HepG2 (cell line): ENCODE measurements around the gene RASA1. TPM values are rescaled to one million over a fixed set of nuclear protein-coding genes. Genes with fewer than 3 reads are reported as not detected.

Experiments
- BRD4 ChIP-seq: sonication (generic); formaldehyde crosslinking; IDR thresholded peaks from 2 replicates; pipeline ENCODE4 v1.4.0; 2020; ENCODE audit warnings: missing genetic modification reagents
- FOSL2 ChIP-seq: sonication (generic); formaldehyde crosslinking; IDR thresholded peaks from 2 replicates; pipeline ENCODE4 v1.4.0; 2020; ENCODE audit warnings: missing genetic modification reagents
- HDAC6 ChIP-seq: fragments of 200-600 bp; sonication (generic); IDR thresholded peaks from 2 replicates; pipeline ENCODE4 v1.7.0; 2017; ENCODE audit warnings: mild to moderate bottlenecking, antibody characterized with exemption, low read length, low read depth
- HNRNPL ChIP-seq: fragments of 200-400 bp; formaldehyde crosslinking; IDR thresholded peaks from 2 replicates; pipeline ENCODE4 v1.6.1; 2017; ENCODE audit warnings: mild to moderate bottlenecking, low read depth, low read length
- MBD4 ChIP-seq: IDR thresholded peaks from 2 replicates; pipeline ENCODE4 v1.6.1; 2012; ENCODE audit warnings: low read length, inconsistent platforms, borderline replicate concordance
- PBX2 ChIP-seq: IDR thresholded peaks from 2 replicates; pipeline ENCODE4 v1.6.1; 2016; ENCODE audit warnings: control low read depth
- SETDB1 ChIP-seq: sonication (generic); formaldehyde crosslinking; IDR thresholded peaks from 2 replicates; pipeline ENCODE4 v1.5.1; 2020; ENCODE audit warnings: missing genetic modification reagents, mild to moderate bottlenecking, borderline replicate concordance
- TAF15 ChIP-seq: fragments of 200-400 bp; formaldehyde crosslinking; IDR thresholded peaks from one replicate; pipeline ENCODE4 v1.6.1; 2018; ENCODE audit warnings: mild to moderate bottlenecking, low read depth, low read length; ENCODE audit not compliant: poor library complexity, severe bottlenecking
- ZBTB39 ChIP-seq: sonication (generic); formaldehyde crosslinking; IDR thresholded peaks from 2 replicates; pipeline ENCODE4 v1.5.0; 2020; ENCODE audit warnings: missing genetic modification reagents
- ZNF17 ChIP-seq: sonication (generic); formaldehyde crosslinking; IDR thresholded peaks from 2 replicates; pipeline ENCODE4 v1.5.0; 2020; ENCODE audit warnings: mild to moderate bottlenecking, missing genetic modification reagents
- ZNF441 ChIP-seq: sonication (generic); formaldehyde crosslinking; IDR thresholded peaks from 2 replicates; pipeline ENCODE4 v1.7.0; 2021; ENCODE audit warnings: missing genetic modification reagents, borderline replicate concordance
- ZNF572 ChIP-seq: sonication (generic); formaldehyde crosslinking; IDR thresholded peaks from 2 replicates; pipeline ENCODE4 v1.5.1; 2020; ENCODE audit warnings: mild to moderate bottlenecking, missing genetic modification reagents
- ZNF766 ChIP-seq: sonication (generic); formaldehyde crosslinking; IDR thresholded peaks from 2 replicates; pipeline ENCODE4 v1.5.0; 2020; ENCODE audit warnings: missing genetic modification reagents, borderline replicate concordance
- polyA plus RNA-seq, 8 experiments: library from polyadenylated mRNA; depleted of rRNA in 3 of 8; stranded (reverse) in 7 of 8; unstranded in 1 of 8; fragments of >200 nt; fragmentation: Illumina TruSeq in 4 of 8; extraction: Trizol in 4 of 8; gene quantifications; 2 replicates each; pipeline versions ENCODE4 v1.2.1 to v1.2.3, GENCODE V29; 2011 to 2016; ENCODE audit warnings: low read depth in 4 of 8, missing spikeins in 1 of 8, mixed read lengths in 1 of 8; ENCODE audit not compliant: insufficient read depth in 1 of 8
- total RNA-seq, 5 experiments: library from RNA; depleted of rRNA; stranded (reverse); fragments of >200 nt; fragmentation: Illumina TruSeq; extraction: Trizol; gene quantifications; 2 replicates each; pipeline ENCODE4 v1.2.3, GENCODE V29; 2016; ENCODE audit warnings: low read depth in 1 of 5
- TF ChIP-seq, protein P1 (sequence below): sonication (generic); formaldehyde crosslinking; IDR thresholded peaks from 2 replicates; pipeline ENCODE4 v1.4.0; 2020; ENCODE audit warnings: mild to moderate bottlenecking, missing genetic modification reagents, borderline replicate concordance
- TF ChIP-seq, protein P2 (sequence below): sonication (generic); formaldehyde crosslinking; IDR thresholded peaks from 2 replicates; pipeline ENCODE4 v1.5.0; 2020; ENCODE audit warnings: mild to moderate bottlenecking, missing genetic modification reagents
- TF ChIP-seq, protein P3 (sequence below): sonication (generic); formaldehyde crosslinking; IDR thresholded peaks from 2 replicates; pipeline ENCODE4 v1.9.0; 2021; ENCODE audit warnings: missing genetic modification reagents, mild to moderate bottlenecking, borderline replicate concordance

The RASA1 gene
- total and polyA plus RNA-seq, 2 of the 13 experiments (the other 11 are each of a cell fraction or from before 2014, with no cell fraction given) = 19.5 to 20.5 TPM

- TF ChIP-seq HNRNPL = 0 out of 2 replicates have a peak, but pooled peaks have one; percentile 19
- no peak for TF ChIP-seq SETDB1 (CRISPR knock-in tag)
- TF ChIP-seq, protein P1, sequence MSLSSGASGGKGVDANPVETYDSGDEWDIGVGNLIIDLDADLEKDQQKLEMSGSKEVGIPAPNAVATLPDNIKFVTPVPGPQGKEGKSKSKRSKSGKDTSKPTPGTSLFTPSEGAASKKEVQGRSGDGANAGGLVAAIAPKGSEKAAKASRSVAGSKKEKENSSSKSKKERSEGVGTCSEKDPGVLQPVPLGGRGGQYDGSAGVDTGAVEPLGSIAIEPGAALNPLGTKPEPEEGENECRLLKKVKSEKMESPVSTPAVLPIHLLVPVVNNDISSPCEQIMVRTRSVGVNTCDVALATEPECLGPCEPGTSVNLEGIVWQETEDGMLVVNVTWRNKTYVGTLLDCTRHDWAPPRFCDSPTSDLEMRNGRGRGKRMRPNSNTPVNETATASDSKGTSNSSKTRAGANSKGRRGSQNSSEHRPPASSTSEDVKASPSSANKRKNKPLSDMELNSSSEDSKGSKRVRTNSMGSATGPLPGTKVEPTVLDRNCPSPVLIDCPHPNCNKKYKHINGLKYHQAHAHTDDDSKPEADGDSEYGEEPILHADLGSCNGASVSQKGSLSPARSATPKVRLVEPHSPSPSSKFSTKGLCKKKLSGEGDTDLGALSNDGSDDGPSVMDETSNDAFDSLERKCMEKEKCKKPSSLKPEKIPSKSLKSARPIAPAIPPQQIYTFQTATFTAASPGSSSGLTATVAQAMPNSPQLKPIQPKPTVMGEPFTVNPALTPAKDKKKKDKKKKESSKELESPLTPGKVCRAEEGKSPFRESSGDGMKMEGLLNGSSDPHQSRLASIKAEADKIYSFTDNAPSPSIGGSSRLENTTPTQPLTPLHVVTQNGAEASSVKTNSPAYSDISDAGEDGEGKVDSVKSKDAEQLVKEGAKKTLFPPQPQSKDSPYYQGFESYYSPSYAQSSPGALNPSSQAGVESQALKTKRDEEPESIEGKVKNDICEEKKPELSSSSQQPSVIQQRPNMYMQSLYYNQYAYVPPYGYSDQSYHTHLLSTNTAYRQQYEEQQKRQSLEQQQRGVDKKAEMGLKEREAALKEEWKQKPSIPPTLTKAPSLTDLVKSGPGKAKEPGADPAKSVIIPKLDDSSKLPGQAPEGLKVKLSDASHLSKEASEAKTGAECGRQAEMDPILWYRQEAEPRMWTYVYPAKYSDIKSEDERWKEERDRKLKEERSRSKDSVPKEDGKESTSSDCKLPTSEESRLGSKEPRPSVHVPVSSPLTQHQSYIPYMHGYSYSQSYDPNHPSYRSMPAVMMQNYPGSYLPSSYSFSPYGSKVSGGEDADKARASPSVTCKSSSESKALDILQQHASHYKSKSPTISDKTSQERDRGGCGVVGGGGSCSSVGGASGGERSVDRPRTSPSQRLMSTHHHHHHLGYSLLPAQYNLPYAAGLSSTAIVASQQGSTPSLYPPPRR = no peak
- peak; percentile 41; the same call in 1 of the 2 replicates for TF ChIP-seq ZNF441 (CRISPR knock-in tag)
- TF ChIP-seq FOSL2 (CRISPR knock-in tag) = no peak
- no peak for TF ChIP-seq MBD4
- TF ChIP-seq, protein P2, sequence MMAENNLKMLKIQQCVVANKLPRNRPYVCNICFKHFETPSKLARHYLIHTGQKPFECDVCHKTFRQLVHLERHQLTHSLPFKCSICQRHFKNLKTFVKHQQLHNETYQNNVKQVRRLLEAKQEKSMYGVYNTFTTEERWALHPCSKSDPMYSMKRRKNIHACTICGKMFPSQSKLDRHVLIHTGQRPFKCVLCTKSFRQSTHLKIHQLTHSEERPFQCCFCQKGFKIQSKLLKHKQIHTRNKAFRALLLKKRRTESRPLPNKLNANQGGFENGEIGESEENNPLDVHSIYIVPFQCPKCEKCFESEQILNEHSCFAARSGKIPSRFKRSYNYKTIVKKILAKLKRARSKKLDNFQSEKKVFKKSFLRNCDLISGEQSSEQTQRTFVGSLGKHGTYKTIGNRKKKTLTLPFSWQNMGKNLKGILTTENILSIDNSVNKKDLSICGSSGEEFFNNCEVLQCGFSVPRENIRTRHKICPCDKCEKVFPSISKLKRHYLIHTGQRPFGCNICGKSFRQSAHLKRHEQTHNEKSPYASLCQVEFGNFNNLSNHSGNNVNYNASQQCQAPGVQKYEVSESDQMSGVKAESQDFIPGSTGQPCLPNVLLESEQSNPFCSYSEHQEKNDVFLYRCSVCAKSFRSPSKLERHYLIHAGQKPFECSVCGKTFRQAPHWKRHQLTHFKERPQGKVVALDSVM (CRISPR knock-in tag) = no peak
- no peak for TF ChIP-seq ZNF766 (CRISPR knock-in tag)
- TF ChIP-seq PBX2 (CRISPR knock-in tag) = no peak
- TF ChIP-seq ZBTB39 (CRISPR knock-in tag) = no peak
- TF ChIP-seq, protein P3, sequence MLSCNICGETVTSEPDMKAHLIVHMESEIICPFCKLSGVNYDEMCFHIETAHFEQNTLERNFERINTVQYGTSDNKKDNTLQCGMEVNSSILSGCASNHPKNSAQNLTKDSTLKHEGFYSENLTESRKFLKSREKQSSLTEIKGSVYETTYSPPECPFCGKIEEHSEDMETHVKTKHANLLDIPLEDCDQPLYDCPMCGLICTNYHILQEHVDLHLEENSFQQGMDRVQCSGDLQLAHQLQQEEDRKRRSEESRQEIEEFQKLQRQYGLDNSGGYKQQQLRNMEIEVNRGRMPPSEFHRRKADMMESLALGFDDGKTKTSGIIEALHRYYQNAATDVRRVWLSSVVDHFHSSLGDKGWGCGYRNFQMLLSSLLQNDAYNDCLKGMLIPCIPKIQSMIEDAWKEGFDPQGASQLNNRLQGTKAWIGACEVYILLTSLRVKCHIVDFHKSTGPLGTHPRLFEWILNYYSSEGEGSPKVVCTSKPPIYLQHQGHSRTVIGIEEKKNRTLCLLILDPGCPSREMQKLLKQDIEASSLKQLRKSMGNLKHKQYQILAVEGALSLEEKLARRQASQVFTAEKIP (CRISPR knock-in tag) = no peak
- peak; percentile 50; the same call in 1 of the 2 replicates for TF ChIP-seq ZNF572 (CRISPR knock-in tag)
- TF ChIP-seq ZNF17 (CRISPR knock-in tag) = no peak
- TF ChIP-seq TAF15 = peak; percentile 55
- no peak for TF ChIP-seq HDAC6
- no peak for TF ChIP-seq BRD4 (CRISPR knock-in tag)
Observed at GRCh38 chr5:87268126-87268969, 665 bp downstream of the RASA1 start (continued).
